Panc1 (cell line): ENCODE results near the gene FADD.

ENCODE experiments used
- TF ChIP-seq, protein P1 (sequence below): fragments of 450-650 bp; IDR thresholded peaks from 2 replicates; pipeline ENCODE4 v1.5.1; 2017; ENCODE audit warnings: mild to moderate bottlenecking
- TF ChIP-seq, protein P2 (sequence below), 2 experiments: IDR thresholded peaks; 2 replicates each; pipeline ENCODE4 v1.6.1; 2011 to 2012; ENCODE audit warnings: low read depth in 2 of 2, control low read depth in 1 of 2, low read length in 1 of 2, mild to moderate bottlenecking in 1 of 2, moderate library complexity in 1 of 2; ENCODE audit not compliant: insufficient read depth in 1 of 2

DNA sequence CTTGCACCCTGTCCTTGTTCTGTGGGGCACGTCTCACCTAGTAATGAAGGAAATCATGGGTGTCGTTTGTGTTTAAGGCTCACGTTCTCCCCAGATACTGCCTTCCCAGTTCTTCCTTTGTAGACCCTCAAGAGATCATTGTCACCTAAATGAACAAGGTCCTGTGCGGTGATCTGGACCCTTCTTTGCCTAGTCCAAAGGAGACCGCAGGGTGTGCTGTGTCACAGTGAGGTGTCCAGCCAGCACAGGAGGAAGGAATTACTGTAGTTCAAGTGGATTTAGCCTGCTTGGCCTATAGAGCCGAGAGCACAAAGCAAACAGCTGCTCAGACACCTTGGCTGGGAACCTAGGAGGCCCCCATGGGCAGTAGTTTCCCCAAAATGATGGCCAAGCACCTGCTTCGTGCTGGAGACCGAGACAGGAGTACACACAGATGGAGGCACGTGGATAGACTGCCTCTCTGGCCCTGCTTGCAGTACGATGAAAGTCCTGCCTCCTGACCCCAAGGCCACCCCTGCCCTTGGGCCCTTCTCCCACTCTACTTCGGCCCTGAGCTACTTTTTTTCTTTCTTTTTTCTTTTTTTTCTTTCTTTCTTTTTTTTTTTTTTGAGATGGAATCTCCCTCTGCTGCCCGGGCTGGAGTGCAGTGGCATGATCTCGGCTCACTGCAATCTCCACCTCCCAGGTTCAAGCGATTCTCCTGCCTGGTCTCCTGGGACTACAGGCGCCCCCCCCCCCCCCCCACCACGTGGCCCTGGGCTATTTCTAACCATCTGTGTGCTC is 48.0 kb downstream of the FADD start:
- TF ChIP-seq, protein P1, sequence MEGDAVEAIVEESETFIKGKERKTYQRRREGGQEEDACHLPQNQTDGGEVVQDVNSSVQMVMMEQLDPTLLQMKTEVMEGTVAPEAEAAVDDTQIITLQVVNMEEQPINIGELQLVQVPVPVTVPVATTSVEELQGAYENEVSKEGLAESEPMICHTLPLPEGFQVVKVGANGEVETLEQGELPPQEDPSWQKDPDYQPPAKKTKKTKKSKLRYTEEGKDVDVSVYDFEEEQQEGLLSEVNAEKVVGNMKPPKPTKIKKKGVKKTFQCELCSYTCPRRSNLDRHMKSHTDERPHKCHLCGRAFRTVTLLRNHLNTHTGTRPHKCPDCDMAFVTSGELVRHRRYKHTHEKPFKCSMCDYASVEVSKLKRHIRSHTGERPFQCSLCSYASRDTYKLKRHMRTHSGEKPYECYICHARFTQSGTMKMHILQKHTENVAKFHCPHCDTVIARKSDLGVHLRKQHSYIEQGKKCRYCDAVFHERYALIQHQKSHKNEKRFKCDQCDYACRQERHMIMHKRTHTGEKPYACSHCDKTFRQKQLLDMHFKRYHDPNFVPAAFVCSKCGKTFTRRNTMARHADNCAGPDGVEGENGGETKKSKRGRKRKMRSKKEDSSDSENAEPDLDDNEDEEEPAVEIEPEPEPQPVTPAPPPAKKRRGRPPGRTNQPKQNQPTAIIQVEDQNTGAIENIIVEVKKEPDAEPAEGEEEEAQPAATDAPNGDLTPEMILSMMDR, result no peak
- TF ChIP-seq, protein P2, sequence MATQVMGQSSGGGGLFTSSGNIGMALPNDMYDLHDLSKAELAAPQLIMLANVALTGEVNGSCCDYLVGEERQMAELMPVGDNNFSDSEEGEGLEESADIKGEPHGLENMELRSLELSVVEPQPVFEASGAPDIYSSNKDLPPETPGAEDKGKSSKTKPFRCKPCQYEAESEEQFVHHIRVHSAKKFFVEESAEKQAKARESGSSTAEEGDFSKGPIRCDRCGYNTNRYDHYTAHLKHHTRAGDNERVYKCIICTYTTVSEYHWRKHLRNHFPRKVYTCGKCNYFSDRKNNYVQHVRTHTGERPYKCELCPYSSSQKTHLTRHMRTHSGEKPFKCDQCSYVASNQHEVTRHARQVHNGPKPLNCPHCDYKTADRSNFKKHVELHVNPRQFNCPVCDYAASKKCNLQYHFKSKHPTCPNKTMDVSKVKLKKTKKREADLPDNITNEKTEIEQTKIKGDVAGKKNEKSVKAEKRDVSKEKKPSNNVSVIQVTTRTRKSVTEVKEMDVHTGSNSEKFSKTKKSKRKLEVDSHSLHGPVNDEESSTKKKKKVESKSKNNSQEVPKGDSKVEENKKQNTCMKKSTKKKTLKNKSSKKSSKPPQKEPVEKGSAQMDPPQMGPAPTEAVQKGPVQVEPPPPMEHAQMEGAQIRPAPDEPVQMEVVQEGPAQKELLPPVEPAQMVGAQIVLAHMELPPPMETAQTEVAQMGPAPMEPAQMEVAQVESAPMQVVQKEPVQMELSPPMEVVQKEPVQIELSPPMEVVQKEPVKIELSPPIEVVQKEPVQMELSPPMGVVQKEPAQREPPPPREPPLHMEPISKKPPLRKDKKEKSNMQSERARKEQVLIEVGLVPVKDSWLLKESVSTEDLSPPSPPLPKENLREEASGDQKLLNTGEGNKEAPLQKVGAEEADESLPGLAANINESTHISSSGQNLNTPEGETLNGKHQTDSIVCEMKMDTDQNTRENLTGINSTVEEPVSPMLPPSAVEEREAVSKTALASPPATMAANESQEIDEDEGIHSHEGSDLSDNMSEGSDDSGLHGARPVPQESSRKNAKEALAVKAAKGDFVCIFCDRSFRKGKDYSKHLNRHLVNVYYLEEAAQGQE (IDR thresholded peaks at IDR 0.05; ENCODE audit: insufficient read depth in 1 of 2, low read depth in 2 of 2, low read length in 1 of 2), result no peak
